Measurements from ENCODE around the gene ARHGAP24. TPM values are rescaled to one million over a fixed set of nuclear protein-coding genes. Genes with fewer than 3 reads are reported as not detected.

Gene ARHGAP24
- polyA plus RNA-seq, 2 of the 4 experiments (the other 2 are of a cell fraction), result 1.7 to 12.1 TPM

DNA sequence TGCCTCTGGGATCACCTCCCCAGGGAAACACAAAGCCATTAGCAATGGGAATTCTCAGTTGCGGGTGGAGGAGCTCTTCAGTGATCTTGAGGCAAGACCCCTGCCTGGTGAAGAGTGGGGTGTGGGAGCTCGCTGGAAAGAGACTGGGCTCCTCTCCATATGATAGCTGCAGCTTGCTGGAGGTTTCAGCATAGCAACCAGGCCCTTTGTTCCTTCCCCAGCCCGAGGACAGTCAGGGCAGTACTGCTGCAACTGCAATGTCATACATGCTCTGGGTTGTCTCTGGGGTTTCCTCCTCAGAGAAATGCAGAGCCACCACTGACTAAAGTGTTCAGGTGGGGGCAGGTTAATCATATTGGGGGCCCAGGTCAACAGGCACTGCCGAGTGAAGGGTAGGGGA is 81.3 kb downstream of the ARHGAP24 start:
- ChIA-PET CTCF (no interaction called here), POLR2A (no interaction called here)
- FAIRE-seq (no peak), ATAC-seq (no peak), DNase-seq (ENCODE audit: low read depth in 1 of 2, low spot score in 1 of 2) (no peak)
- Histone ChIP-seq H3K4me2 (no peak overlapping the region), H3K4me3 (no peak overlapping the region), H3K27ac (no peak overlapping the region), H3K9me3 (no peaks in the 10 kb centered on the region), H3K4me1 (no peaks in the 10 kb centered on the region)
- TF ChIP-seq MAFK (IDR thresholded peaks at IDR 0.05; ENCODE audit: partially characterized antibody) (no peak), CHD4 (IDR thresholded peaks at IDR 0.05; ENCODE audit: borderline replicate concordance) (no peak), ESRRA (IDR thresholded peaks at IDR 0.05; ENCODE audit: borderline replicate concordance, low read length) (no peak), RNF2 (IDR thresholded peaks at IDR 0.05; ENCODE audit: borderline replicate concordance, low read depth) (no peak), HEYL (CRISPR knock-in tag; IDR thresholded peaks at IDR 0.05) (no peak), ZSCAN20 (CRISPR knock-in tag; IDR thresholded peaks at IDR 0.05) (no peak), CEBPB (IDR thresholded peaks at IDR 0.05) (no peak), ZFP36 (IDR thresholded peaks at IDR 0.05; ENCODE audit: borderline replicate concordance, partially characterized antibody) (no peak), HOXB13 (CRISPR knock-in tag; IDR thresholded peaks at IDR 0.05; ENCODE audit: low read depth) (no peak), TFCP2L1 (CRISPR knock-in tag; IDR thresholded peaks at IDR 0.05) (no peak)
- TF ChIP-seq, protein P1, sequence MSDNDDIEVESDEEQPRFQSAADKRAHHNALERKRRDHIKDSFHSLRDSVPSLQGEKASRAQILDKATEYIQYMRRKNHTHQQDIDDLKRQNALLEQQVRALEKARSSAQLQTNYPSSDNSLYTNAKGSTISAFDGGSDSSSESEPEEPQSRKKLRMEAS (IDR thresholded peaks at IDR 0.05), result no peak
- TF ChIP-seq, protein P2, sequence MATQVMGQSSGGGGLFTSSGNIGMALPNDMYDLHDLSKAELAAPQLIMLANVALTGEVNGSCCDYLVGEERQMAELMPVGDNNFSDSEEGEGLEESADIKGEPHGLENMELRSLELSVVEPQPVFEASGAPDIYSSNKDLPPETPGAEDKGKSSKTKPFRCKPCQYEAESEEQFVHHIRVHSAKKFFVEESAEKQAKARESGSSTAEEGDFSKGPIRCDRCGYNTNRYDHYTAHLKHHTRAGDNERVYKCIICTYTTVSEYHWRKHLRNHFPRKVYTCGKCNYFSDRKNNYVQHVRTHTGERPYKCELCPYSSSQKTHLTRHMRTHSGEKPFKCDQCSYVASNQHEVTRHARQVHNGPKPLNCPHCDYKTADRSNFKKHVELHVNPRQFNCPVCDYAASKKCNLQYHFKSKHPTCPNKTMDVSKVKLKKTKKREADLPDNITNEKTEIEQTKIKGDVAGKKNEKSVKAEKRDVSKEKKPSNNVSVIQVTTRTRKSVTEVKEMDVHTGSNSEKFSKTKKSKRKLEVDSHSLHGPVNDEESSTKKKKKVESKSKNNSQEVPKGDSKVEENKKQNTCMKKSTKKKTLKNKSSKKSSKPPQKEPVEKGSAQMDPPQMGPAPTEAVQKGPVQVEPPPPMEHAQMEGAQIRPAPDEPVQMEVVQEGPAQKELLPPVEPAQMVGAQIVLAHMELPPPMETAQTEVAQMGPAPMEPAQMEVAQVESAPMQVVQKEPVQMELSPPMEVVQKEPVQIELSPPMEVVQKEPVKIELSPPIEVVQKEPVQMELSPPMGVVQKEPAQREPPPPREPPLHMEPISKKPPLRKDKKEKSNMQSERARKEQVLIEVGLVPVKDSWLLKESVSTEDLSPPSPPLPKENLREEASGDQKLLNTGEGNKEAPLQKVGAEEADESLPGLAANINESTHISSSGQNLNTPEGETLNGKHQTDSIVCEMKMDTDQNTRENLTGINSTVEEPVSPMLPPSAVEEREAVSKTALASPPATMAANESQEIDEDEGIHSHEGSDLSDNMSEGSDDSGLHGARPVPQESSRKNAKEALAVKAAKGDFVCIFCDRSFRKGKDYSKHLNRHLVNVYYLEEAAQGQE (IDR thresholded peaks at IDR 0.05), result no peak
- TF ChIP-seq, protein P3, sequence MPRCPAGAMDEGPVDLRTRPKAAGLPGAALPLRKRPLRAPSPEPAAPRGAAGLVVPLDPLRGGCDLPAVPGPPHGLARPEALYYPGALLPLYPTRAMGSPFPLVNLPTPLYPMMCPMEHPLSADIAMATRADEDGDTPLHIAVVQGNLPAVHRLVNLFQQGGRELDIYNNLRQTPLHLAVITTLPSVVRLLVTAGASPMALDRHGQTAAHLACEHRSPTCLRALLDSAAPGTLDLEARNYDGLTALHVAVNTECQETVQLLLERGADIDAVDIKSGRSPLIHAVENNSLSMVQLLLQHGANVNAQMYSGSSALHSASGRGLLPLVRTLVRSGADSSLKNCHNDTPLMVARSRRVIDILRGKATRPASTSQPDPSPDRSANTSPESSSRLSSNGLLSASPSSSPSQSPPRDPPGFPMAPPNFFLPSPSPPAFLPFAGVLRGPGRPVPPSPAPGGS (IDR thresholded peaks at IDR 0.05), result no peak
- TF ChIP-seq, protein P4, sequence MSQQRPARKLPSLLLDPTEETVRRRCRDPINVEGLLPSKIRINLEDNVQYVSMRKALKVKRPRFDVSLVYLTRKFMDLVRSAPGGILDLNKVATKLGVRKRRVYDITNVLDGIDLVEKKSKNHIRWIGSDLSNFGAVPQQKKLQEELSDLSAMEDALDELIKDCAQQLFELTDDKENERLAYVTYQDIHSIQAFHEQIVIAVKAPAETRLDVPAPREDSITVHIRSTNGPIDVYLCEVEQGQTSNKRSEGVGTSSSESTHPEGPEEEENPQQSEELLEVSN (IDR thresholded peaks at IDR 0.05; ENCODE audit: borderline replicate concordance, low read depth), result no peak
- WGBS (ENCODE audit: missing lambda C conversion rate), result 70% methylated on average over 2 of the region's 4 CpGs

DNA sequence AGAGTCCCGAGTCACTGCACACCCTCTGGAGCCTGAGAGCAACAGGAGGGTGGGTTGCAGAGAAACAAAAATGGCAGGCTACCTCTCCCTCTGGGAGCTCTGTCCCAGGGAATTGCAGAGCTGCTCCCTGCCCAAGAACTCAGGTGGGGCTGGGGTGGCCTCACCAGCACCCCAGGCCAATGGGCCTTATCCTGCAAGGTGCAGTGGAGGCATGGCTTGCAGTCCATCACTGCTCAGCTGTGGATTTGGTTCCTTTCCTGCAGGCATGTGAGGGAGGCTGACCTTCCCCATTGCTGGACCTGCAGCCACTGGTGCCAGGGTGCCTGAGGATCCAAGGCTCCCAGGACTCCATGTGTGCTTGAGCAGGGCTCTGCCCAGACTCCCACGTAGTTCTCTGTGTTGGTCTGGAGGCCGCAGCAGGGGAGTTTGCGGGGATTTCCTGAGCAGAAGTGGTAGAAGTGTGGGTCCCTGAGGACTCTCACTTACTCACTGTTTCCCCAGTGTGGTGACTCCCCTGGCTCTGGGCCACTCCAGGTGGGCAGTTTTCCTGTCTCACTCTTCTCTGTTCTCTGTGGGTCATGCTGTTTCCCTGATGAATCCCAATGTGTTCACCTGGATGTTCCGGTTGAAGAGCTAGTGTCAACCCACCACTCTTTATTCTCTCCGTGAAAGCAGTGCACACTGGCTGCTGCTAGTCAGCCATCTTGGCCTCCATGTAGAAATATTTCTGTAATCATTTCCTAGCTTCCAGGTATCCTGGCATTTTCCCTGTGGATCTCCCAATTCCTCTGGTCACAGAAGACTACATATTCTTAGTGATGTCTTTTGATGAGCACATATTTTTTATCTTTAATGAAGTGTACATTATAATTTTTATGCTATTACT is 82.3 kb downstream of the ARHGAP24 start:
- TF ChIP-seq HOXA7 (CRISPR knock-in tag; IDR thresholded peaks at IDR 0.05) (no peak), POLR2AphosphoS2 (conservative IDR thresholded peaks at IDR 0.05; ENCODE audit: low read length) (no peak), SREBF2 (IDR thresholded peaks at IDR 0.05) (no peak), ESRRA (IDR thresholded peaks at IDR 0.05; ENCODE audit: borderline replicate concordance, low read length) (no peak), FOXS1 (CRISPR knock-in tag; IDR thresholded peaks at IDR 0.05) (no peak), RAD21 (conservative IDR thresholded peaks at IDR 0.05 in 1 of 2, IDR thresholded peaks at IDR 0.05 in 1 of 2) (no peak), NFE2L2 (conservative IDR thresholded peaks at IDR 0.05; ENCODE audit: low read length) (no peak), KDM1A (IDR thresholded peaks at IDR 0.05; ENCODE audit: low read depth) (no peak), ZNF302 (CRISPR knock-in tag; IDR thresholded peaks at IDR 0.05) (no peak)
- H3K27ac ChIP-seq, result no peak overlapping the region
- DNase-seq (ENCODE audit: low read depth in 1 of 2, low spot score in 1 of 2) (no peak), FAIRE-seq (no peak), ATAC-seq (no peak)
- H3K4me1 ChIP-seq, result no peaks in the 10 kb centered on the region
- CTCF ChIA-PET, result no interaction called here
- no peak overlapping the region for H3K4me2 ChIP-seq
- no peaks in the 10 kb centered on the region for H3K9me3 ChIP-seq
- POLR2A ChIA-PET, result no interaction called here
- no peak overlapping the region for H3K4me3 ChIP-seq
- 91% methylated on average over 2 of the region's 6 CpGs for WGBS (ENCODE audit: missing lambda C conversion rate)

Data from A549 (cell line).